Endothelial cell of umbilical vein (primary cell): ENCODE results near the gene GSK3A.

Experiments used
- CTCF ChIP-seq, 2 donors: IDR thresholded peaks; 1 replicate in 1 of 2; 2 replicates in 1 of 2; pipeline ENCODE4 v1.5.1; 2011; ENCODE audit warnings: low read length in 2 of 2, mild to moderate bottlenecking in 2 of 2, moderate library complexity in 2 of 2, control low read depth in 1 of 2, inconsistent platforms in 1 of 2, low read depth in 1 of 2; ENCODE audit not compliant: insufficient read depth in 1 of 2; ENCODE audit errors: extremely low read depth in 1 of 2
- EZH2 ChIP-seq: IDR thresholded peaks from 2 replicates; pipeline ENCODE4 v1.6.1; 2012; ENCODE audit warnings: borderline replicate concordance, low read depth, mild to moderate bottlenecking, moderate library complexity, low read length, inconsistent platforms; ENCODE audit not compliant: severe bottlenecking
- FOS ChIP-seq: IDR thresholded peaks from 2 replicates; pipeline ENCODE4 v1.6.1; 2011; ENCODE audit warnings: mild to moderate bottlenecking, low read length, moderate library complexity, borderline replicate concordance; ENCODE audit not compliant: insufficient read depth
- JUN ChIP-seq: IDR thresholded peaks from 2 replicates; pipeline ENCODE4 v1.6.1; 2011; ENCODE audit warnings: borderline replicate concordance, low read depth; ENCODE audit not compliant: insufficient read length, insufficient read depth
- MAX ChIP-seq: IDR thresholded peaks from 2 replicates; pipeline ENCODE4 v1.6.1; 2011; ENCODE audit not compliant: insufficient read depth, insufficient read length
- MYC ChIP-seq: IDR thresholded peaks from one replicate; pipeline ENCODE4 v1.6.1; 2011; ENCODE audit warnings: mild to moderate bottlenecking, low read depth, low read length
- POLR2A ChIP-seq: IDR thresholded peaks from 2 replicates; pipeline ENCODE4 v1.6.1; 2012; ENCODE audit warnings: low read depth, mild to moderate bottlenecking, control low read depth, low read length
- POLR2AphosphoS5 ChIP-seq: IDR thresholded peaks from 2 replicates; pipeline ENCODE4 v1.6.1; 2012; ENCODE audit warnings: low read depth, mild to moderate bottlenecking, control low read depth, low read length, moderate library complexity; ENCODE audit not compliant: insufficient read depth

- TF ChIP-seq CTCF (IDR thresholded peaks at IDR 0.05; ENCODE audit: extremely low read depth in 1 of 2, insufficient read depth in 1 of 2, low read depth in 1 of 2, low read length in 2 of 2): no peak
- TF ChIP-seq EZH2: no peak
- TF ChIP-seq POLR2A: no peak
- no peak for TF ChIP-seq MAX
- TF ChIP-seq POLR2AphosphoS5: no peak
- TF ChIP-seq MYC: no peak
- TF ChIP-seq FOS: no peak
- no peak for TF ChIP-seq JUN
These were observed 46.6 kb upstream of the GSK3A start for GRCh38 chr19:42288881-42289555.
